NK-92 (cell line): ENCODE data around the gene PBRM1.

ENCODE experiments used
- DNase-seq: peaks from one replicate; lab custom pipeline; 2025; ENCODE audit not compliant: unreplicated experiment; lab: John Stamatoyannopoulos, UW

The PBRM1 gene

DNA sequence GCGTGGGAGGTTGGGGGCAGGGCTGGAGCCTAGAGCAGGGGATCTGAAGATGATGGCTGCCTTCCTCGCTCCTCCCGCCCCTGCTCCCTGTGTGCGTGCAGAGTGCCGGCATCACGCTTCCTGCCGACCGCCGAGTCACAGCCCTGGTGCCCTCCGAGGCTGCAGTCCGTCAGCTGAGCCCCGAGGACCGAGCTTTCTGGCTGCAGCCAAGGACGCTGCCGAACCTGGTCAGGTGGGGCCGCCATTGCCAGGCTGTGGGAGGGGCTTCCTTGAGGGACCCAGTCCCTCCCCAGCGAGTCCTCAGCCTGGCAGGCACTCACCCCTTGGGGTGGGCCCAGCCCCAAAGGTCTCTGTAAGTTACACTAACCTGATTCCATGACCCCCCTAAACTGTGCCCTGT, 173.0 kb downstream of the PBRM1 start:
- no peak for DNase-seq

- no peak for DNase-seq
Measured at GRCh38 chr3:52512105-52512504, 173.6 kb downstream of the PBRM1 start.

DNA sequence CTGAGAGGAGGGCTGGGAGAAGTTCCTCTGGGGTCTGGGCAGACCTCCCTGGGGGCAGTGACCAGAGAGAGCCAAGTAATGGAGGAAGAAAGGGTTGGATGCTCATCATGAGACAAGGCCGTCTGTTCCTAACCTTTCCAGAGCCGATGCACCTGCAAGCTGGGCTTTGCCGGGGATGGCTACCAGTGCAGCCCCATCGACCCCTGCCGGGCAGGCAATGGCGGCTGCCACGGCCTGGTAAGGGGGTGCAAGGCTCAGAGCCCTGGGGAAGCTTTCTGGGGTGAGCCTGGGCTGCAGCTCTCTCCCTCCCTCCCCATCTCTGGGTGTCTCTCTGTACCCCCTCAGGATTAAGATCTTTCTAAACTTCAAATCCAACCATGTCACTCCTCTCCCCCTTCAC, 174.2 kb downstream of the PBRM1 start:
- no peak for DNase-seq

GRCh38 chr3:52509753-52510328, 175.9 kb downstream of the PBRM1 start:
- no peak for DNase-seq

GRCh38 chr3:52507359-52507758, 178.4 kb downstream of the PBRM1 start:
- no peak for DNase-seq

- no peak for DNase-seq
Measured at GRCh38 chr3:52506266-52506966, 179.3 kb downstream of the PBRM1 start.

- DNase-seq, result no peak
Measured at GRCh38 chr3:52504977-52505376, 180.7 kb downstream of the PBRM1 start.

DNA sequence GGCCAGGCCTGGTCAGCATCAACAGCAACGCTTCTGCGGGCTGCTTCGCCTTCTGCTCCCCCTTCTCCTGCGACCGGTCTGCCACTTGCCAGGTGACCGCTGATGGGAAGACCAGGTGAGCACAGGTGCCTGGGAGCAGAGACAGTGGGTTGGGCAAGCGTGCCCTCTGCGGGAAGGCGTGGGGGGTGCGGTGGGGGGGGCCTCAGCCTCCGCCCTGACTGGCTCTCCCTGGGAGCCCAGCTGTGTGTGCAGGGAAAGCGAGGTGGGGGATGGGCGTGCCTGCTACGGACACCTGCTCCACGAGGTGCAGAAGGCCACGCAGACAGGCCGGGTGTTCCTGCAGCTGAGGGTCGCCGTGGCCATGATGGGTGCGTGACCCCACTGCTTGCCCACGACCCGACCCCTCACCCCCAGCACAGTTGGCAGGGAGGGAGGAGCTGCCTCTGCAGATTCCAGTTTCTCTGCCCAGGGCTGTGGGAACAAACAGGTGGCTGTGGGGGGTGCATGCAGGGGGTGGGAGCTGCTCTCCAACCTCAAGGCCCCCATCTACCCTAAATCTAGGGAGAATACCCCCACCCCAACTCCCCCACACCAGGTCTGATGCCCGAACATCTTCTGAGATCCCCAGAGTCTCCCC, 181.8 kb downstream of the PBRM1 start:
- no peak for DNase-seq

- DNase-seq, result no peak
Measured at GRCh38 chr3:52502808-52503350, 182.8 kb downstream of the PBRM1 start.

- DNase-seq, result no peak
Measured at GRCh38 chr3:52502001-52502400, 183.7 kb downstream of the PBRM1 start.

- DNase-seq, result no peak
Measured at GRCh38 chr3:52501046-52501445, 184.7 kb downstream of the PBRM1 start.

DNA sequence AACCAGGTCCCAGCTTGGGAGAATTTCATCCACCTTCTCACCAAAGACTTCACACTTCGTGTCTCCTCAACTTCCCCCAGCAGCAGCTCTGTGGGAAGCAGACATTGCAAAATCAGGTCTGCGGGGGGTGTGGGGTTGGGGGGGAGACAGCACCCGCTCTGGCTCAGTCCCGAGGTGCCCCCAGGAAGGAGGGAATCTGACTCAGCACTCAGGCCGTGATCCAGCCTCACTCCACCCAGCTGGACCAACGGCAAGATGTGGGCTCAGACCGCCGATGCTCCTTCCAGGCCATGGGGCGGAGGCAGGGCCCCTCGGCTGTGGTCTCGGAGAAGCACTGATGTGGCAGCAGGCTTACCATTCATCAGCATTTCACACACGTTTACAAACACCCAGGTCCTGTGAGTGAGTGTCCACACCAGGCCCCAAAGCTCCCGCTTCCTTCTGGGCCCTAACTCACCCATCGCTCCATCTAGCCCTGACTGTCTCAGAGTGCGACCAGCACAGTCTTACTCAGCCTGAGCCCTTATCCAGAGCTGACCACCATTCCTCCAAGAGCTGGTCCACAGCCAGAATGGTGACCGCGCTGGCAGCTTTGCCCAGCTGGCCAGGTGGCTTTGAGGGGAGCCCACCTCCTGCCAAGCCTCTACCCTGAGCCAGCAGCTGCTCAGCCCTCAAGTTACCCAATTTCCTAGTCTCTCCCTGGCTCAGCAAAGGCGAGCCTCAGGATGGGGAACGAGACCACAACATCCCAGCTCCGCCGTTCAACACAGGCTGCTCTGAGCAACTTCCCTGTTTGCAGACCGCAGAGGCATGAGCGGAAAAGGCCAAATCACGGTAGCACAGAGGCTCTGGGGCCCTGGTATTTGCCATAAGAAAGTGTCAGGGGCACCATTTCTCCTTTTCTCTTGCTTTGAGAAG, 187.3 kb downstream of the PBRM1 start:
- no peak for DNase-seq

- no peak for DNase-seq
Measured at GRCh38 chr3:52495777-52496602, 189.7 kb downstream of the PBRM1 start.
